C4-2B (cell line): ENCODE measurements around the gene EPB41L5.

Experiments
- ZFX ChIP-seq: fragments of 450-650 bp; IDR thresholded peaks from 2 replicates; pipeline ENCODE4 v1.6.1; 2017
- TF ChIP-seq, protein P1 (sequence below): fragments of 450-650 bp; conservative IDR thresholded peaks from 2 replicates; pipeline ENCODE4 v1.5.1; 2017; ENCODE audit warnings: mild to moderate bottlenecking

DNA sequence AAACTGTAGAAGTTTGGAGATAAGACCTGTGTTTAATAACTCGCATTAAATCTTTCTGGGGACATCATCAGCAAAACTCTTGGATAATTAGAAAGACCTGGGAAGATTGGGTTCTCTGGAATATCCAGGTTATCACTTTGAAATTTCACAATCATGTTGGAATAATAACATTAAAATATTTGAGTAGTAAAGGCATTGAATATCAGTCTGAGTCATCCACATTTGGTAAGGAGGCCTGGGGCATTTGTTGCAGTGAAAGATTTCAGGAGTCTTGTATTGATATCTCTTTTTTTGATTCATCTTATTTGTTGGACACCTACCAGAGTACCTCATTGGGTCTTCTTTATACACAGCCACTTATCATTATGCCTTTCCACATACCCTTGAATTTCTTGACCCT is 95.9 kb downstream of the EPB41L5 start:
- no peak for TF ChIP-seq ZFX
- TF ChIP-seq, protein P1, sequence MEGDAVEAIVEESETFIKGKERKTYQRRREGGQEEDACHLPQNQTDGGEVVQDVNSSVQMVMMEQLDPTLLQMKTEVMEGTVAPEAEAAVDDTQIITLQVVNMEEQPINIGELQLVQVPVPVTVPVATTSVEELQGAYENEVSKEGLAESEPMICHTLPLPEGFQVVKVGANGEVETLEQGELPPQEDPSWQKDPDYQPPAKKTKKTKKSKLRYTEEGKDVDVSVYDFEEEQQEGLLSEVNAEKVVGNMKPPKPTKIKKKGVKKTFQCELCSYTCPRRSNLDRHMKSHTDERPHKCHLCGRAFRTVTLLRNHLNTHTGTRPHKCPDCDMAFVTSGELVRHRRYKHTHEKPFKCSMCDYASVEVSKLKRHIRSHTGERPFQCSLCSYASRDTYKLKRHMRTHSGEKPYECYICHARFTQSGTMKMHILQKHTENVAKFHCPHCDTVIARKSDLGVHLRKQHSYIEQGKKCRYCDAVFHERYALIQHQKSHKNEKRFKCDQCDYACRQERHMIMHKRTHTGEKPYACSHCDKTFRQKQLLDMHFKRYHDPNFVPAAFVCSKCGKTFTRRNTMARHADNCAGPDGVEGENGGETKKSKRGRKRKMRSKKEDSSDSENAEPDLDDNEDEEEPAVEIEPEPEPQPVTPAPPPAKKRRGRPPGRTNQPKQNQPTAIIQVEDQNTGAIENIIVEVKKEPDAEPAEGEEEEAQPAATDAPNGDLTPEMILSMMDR: no peak
